SHP77 treated with DMSO at 0.1 percent for 48 hours (cell line): ENCODE measurements around the gene SPEG.

Source experiments
- DNase-seq: peaks from one replicate; lab custom pipeline; 2025; lab: John Stamatoyannopoulos, UW

SPEG gene

DNA sequence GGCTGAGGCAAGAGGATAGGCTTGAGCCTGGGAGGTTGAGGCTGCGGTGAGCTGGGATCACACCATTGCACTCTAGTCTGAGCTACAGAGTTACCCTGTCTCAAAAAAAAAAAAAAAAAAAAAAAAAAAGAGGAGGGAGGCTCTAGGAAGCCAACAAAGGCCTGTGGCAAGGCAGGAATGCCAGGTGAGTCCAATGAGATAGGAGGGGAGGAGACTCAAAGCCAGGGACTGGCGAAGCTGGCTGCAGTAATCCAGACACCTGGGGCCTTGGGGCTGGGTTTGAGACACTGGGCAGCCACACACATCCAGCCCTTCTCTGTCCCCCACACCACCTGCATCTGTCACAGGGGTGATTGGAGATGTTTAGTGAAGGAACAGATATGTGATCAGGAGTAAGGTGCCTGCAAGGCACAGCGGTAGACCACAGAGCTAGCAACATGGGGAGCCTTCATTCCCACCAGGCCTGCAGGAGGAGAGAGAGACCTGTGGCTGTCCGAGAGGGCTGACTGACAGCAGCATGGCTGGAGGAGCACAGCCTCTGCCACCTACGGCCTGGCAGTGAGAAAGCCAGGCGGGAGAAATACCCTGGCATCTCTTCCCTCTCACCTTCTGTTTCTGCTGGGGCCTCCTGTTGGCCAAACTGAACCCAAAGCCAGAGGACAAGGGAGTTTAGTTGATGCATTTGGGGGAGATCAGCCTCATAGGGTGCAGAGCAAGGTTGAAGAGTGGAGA is 99.5 kb downstream of the SPEG start:
- no peak for DNase-seq

DNA sequence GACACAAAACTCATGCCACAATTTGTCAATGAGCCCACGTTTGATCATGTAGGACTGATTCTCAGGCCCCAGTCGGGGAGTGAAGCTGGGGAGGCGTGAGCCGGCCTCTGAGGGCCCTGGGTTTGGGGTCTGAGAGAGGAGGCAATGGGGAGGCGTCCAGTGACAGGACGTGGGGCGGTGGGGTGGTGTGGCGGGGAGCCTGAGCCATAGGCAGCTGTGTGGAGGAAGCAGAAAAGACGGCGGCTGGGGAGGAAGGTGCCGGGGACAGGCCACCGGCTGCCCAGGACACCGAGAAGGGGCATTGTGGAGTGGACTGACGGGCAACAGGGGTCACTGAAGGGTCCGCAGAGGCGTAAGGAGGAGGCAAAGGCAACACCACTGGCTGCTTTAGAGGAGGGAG is 101.8 kb downstream of the SPEG start:
- no peak for DNase-seq

GRCh38 chr2:219536967-219537366 is 102.3 kb downstream of the SPEG start:
- DNase-seq, result no peak

- no peak for DNase-seq
Measured at GRCh38 chr2:219537657-219538488, 103.2 kb downstream of the SPEG start.

- DNase-seq, result no peak
Measured at GRCh38 chr2:219538504-219538951, 103.9 kb downstream of the SPEG start.

GRCh38 chr2:219538956-219539788 is 104.5 kb downstream of the SPEG start:
- DNase-seq, result no peak

DNA sequence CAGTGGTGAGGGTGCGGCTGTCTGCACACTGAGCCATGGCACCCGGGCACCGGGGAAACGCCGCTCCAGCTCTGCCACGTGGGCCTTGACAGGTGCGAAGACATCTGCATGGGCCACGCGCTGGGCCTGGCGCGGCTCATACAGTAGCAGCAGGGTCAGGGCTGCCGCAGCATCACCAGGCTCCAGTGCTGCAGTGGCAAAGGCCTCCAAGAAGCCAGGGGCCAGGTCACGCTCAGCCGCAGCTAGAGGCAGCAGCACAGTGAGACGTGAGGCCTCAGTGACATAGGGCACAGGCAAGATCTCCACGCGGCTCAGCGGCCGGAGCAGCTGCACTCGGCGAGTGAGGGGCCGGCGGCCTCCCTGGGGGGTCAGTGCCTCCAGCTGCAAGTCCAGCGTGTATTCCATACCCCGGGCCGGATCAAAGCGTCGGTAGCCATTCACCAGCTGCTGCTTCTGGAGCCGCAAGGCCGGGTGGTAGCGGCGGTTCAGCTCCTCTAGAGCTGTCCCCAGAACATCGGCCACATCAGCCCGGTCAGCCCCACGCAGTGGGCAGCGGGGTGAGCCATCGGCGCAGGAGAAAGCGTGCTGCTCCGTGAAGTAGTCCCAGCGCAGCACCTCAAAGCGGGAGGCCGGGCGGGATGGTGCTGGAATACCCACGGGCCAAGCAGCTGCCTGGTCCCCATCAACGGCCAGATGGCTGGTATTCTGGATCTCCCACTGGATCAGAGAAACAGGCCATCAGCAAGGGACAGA is 105.5 kb downstream of the SPEG start:
- DNase-seq, result no peak

GRCh38 chr2:219540784-219541504 is 106.3 kb downstream of the SPEG start:
- DNase-seq, result no peak

DNA sequence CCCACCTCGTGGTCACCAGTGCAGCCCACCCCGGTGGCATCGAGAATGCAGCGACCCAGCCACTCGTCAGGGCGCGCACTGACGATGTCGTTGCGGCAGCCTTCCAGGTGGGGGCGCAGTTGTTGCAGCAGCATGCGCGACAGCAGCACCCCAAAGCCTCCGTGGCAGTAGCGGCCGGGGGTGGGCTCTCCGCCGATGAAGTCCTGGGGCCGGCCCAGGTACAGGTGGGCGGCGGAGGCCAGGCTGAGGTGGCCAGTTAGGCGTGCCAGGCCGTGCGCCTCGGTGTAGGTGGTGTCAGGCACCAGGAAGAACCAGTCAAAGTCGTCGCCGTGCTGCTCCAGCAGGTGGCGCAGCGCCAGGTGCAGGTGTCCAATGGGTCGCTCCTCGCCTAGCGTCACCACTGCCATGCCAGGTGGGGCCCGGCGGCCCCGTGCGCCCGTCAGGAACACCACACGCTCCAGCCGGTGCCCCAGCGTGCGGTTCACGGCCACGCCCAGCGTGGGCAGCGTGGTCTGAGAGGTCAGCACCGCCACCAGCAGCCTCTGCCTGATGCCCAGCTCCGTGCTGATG is 107.1 kb downstream of the SPEG start:
- peak; percentile 72 for DNase-seq

- DNase-seq, result no peak
Measured at GRCh38 chr2:219542931-219543595, 108.4 kb downstream of the SPEG start.

GRCh38 chr2:219543596-219544358 is 109.1 kb downstream of the SPEG start, which contains the start of the genes CHPF and TMEM198:
Gene CHPF (minus strand): TSS chr2:219543809. CDS start chr2:219543538, 271 bp downstream.
Gene TMEM198 (plus strand): TSS chr2:219544028. CDS start chr2:219544728, 700 bp downstream.
- peak; percentile 93 for DNase-seq

GRCh38 chr2:219544567-219544966 is 109.9 kb downstream of the SPEG start:
- no peak for DNase-seq

DNA sequence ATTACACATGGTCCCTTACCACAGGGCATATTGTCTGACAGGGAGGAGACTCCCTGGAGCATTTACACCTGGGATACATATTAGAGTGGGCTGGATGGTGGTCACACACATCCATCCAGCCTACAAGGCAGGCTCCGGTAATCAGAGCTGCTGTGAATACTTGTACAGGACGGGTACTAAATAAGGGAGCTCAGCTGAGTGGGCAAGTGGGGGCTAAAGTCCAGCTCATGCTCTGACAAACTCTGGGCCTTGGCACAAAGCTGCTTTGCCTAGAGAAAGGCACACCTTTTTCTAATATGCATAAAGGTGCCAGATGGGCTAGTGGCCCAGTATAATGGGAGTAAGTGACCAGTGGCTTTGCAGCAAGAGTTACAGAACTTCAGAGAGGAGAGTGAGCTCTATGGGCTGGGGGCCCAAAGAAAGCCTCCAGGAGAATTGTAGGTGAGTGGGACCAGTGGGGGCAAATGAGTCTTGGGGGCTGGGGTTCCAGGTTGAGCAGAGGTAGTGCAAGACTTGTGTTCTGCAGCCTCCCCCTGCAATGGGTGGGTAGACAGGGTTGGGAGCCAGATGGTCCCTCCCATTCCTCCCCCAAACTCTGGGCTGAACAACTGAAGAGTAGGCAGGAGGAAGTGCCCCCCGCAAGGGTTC is 110.8 kb downstream of the SPEG start:
- no peak for DNase-seq

GRCh38 chr2:219545943-219546352 is 111.3 kb downstream of the SPEG start:
- no peak for DNase-seq

DNA sequence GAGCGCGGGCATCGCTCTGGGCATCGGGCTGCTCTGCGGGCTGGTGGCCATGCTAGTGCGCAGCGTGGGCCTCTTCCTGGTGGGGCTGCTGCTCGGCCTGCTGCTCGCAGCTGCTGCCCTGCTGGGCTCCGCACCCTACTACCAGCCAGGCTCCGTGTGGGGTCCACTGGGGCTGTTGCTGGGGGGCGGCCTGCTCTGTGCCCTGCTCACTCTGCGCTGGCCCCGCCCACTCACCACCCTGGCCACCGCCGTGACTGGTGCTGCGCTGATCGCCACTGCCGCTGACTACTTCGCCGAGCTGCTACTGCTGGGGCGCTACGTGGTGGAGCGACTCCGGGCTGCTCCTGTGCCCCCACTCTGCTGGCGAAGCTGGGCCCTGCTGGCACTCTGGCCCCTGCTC is 113.0 kb downstream of the SPEG start:
- DNase-seq, result no peak
